Right kidney (tissue), 9 donors: ENCODE results near the gene CDA.
A peak's percentile ranks its signal among the peaks of the same experiment; 100 is the strongest.

Experiments used
- DNase-seq: peaks from one replicate; pipeline ENCODE4 v3.0.0-alpha.2; 2016
- long read RNA-seq, 8 donors: transcript quantifications; one replicate each; lab custom pipeline, GENCODE V29; 2026

Gene CDA
- long read RNA-seq, donor 1, transcript CDA-201 (4 exons, 963 nt), result major isoform, 7 of 8 reads
- long read RNA-seq, donor 1, partial matches to known transcripts, result 0 of 8 reads
- long read RNA-seq, donor 1, other reads (novel, unspliced or antisense), result 0 of 8 reads
- long read RNA-seq, donor 2, transcript CDA-201 (4 exons, 963 nt), result major isoform, 8 of 9 reads
- long read RNA-seq, donor 2, partial matches to known transcripts, result 0 of 9 reads
- long read RNA-seq, donor 2, other reads (novel, unspliced or antisense), result 0 of 9 reads
- long read RNA-seq, donor 3, partial matches to known transcripts, result 0 of 1 reads
- long read RNA-seq, donor 3, other reads (novel, unspliced or antisense), result 0 of 1 reads
- long read RNA-seq, donor 4, partial matches to known transcripts, result 0 of 3 reads
- long read RNA-seq, donor 4, other reads (novel, unspliced or antisense), result 0 of 3 reads
- long read RNA-seq, donor 5, transcript CDA-201 (4 exons, 963 nt), result major isoform, 6 of 8 reads
- long read RNA-seq, donor 5, partial matches to known transcripts, result 0 of 8 reads
- long read RNA-seq, donor 5, other reads (novel, unspliced or antisense), result 0 of 8 reads
- long read RNA-seq, donor 6, transcript CDA-201 (4 exons, 963 nt), result major isoform, 9 of 10 reads
- long read RNA-seq, donor 6, partial matches to known transcripts, result 0 of 10 reads
- long read RNA-seq, donor 6, other reads (novel, unspliced or antisense), result 0 of 10 reads
- long read RNA-seq, donor 7, transcript CDA-201 (4 exons, 963 nt), result major isoform, 6 of 10 reads
- long read RNA-seq, donor 7, partial matches to known transcripts, result 0 of 10 reads
- long read RNA-seq, donor 7, other reads (novel, unspliced or antisense), result 0 of 10 reads
- long read RNA-seq, donor 8, partial matches to known transcripts, result 253 of 259 reads
- long read RNA-seq, donor 8, other reads (novel, unspliced or antisense), result 0 of 259 reads

DNA sequence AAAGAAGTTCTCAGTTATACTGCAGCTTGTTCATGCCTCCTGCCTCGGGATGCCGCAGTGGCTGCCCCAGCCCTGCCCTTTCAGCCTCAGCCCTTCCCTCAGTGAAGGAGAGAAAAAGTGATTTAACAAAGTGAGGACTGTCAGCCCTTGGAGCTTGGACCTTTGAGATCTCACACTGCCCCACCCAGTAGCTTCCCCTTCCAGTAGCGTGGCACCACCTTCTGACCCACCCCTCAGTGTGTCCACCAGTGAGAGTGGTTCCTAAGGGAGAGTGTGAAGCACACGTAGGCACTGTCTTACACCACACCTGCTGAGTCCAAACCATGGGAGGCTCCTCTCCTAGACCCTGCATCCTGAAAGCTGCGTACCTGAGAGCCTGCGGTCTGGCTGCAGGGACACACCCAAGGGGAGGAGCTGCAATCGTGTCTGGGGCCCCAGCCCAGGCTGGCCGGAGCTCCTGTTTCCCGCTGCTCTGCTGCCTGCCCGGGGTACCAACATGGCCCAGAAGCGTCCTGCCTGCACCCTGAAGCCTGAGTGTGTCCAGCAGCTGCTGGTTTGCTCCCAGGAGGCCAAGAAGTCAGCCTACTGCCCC, at the start of gene CDA:
TSS of gene CDA (plus strand) at position 464 of the 592 bp plus-strand sequence. CDS start at position 497, 33 bp downstream.
- DNase-seq, result no peak

GRCh38 chr1:20540281-20540680, 48.6 kb upstream of the CDA start:
- DNase-seq, result no peak

GRCh38 chr1:20546637-20547036, 42.3 kb upstream of the CDA start:
- DNase-seq, result no peak

DNA sequence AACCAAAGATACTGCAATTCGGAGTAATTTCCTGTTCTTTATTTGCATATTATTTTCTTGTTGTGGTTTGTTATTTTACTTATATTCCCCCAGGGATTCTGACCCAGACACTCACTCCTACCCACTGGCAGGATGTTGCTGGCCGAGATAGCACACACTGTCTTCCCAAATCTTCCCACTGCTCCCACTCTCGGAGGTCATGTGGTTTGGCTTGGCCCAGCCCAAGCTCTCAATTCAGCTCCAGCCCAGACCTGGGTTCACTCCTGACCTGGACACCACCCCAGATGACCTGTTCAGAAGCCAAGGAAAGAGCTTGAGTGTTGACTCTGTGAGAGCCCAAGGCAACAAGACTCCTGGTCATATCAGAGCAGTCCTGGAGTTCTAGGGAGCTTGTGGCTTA, 37.7 kb upstream of the CDA start:
- DNase-seq, result no peak

- DNase-seq, result peak; percentile 80
Measured at GRCh38 chr1:20551945-20552727, 36.8 kb upstream of the CDA start, which contains the start of gene FAM43B. Gene FAM43B (plus strand): TSS chr1:20552573. CDS start chr1:20552974, 401 bp downstream.

DNA sequence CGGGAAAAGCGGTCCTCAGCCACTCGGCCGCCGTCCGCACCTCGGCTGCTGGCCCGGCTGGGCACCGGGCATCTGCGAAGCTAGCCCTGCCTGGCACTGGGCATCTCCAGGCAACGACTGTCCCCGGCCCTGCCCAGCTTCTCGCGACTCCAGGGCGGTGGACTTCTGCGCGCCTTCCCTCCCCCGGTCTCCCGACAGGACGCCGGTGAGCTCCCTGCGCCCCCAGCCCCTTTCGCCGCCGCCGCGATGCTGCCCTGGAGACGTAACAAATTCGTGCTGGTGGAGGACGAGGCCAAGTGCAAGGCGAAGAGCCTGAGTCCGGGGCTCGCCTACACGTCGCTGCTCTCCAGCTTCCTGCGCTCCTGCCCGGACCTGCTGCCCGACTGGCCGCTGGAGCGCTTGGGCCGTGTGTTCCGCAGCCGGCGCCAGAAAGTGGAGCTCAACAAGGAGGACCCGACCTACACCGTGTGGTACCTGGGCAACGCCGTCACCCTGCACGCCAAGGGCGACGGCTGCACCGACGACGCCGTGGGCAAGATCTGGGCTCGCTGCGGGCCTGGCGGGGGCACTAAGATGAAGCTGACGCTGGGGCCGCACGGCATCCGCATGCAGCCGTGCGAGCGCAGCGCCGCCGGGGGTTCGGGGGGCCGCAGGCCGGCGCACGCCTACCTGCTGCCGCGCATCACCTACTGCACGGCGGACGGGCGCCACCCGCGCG, 36.0 kb upstream of the CDA start:
- peak; percentile 81 for DNase-seq

GRCh38 chr1:20555025-20555757, 33.7 kb upstream of the CDA start:
- DNase-seq, result no peak

DNA sequence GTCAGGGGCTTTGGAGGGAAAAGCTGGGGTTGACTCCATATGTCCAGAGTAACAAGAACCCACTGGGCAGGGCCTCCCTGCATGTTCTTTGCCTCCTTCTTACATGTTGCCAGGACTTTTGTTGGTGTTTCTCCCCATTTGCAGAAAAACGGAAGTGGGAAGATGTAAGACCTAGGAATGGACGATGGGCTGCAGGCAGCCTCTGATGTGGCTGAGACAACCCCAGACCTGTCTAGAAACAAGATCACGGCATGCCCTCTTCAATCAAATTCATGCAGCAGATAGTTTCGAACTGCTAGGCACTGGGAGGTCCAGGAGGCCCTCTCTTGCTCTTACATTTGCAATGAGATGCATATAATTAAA, 33.2 kb upstream of the CDA start:
- no peak for DNase-seq

DNA sequence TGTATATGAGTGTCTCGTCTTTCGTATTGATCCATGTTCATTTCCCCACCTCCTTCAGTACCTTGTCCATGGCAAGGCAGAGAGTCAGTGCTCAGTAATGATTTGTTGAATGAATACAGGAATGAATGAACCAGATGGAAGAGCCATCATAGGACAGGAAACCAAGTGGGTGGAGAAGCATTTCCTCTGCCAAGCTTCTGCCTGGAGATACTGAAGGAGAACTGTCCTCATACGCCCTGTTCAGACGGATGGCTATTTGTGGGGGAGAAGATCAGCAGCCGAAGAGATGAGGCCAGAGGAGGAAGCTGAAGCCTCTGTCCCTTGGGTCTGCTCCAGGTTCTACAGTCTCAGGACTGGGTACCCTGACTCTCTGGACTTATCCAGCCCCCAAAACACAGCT, 30.7 kb upstream of the CDA start:
- DNase-seq, result no peak

DNA sequence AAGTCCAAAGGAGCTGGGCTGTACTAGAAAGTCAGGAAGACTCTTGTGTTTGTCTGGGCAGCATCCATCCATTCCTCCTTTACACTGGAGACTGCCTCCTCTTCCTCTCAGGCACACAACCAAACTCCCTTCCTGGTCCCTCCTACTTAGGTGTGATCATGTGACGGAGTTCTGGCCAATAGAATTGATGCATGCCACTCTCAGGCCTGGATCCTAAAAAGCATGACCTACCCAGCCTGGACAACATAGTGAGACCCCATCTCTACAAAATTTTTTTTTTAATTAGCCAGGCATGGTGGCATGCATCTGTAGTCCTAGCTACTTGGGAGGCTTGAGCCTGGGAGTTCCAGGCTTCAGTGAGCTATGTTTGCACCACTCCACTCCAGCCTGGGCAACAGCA, 27.9 kb upstream of the CDA start:
- DNase-seq, result no peak

GRCh38 chr1:20565234-20565633, 23.7 kb upstream of the CDA start:
- DNase-seq, result no peak

- no peak for DNase-seq
Measured at GRCh38 chr1:20569523-20570098, 19.3 kb upstream of the CDA start.

GRCh38 chr1:20571427-20571826, 17.5 kb upstream of the CDA start:
- DNase-seq, result no peak

- no peak for DNase-seq
Measured at GRCh38 chr1:20573987-20574386, 14.9 kb upstream of the CDA start.

DNA sequence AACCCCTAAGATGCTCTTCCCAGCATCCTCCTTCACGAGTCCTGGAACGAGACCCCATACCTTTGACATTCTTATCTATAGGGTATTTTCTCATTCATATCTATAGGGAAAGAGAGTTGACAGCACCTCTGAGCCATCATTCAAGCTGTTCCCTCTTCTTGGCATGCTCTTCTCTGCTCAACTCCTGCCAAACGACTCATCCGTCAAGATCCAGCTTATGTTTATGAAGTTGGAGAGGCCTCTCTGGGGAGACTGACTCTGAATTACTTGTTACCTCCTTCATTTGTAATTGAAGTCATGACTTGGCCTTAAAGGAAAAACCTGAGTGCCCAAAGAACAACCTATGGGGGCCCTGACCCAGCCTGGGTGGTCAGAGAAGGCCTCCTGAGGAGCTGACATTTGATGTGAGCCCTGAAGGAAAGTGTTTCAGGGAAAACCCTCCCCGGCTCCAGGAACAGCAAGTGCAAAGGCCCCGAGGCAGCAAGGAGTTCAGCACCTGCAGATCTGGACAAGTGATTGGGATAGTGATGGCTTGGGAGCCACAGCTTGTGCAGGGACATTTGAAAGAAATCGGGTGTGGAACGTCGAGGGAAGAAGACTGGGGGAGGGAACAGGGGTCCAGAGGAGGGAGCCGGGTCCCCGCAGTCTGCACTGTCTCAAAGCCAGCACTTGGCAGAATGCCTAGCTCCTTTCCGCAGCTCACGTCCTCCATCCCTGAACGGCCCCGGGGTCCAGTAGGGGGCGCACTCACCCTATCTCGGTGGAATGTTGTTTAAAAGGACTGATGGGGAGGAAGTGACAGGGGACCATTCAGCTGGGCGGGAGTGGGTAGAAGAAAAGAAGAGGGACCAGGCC, 14.0 kb upstream of the CDA start:
- peak; percentile 51 for DNase-seq

DNA sequence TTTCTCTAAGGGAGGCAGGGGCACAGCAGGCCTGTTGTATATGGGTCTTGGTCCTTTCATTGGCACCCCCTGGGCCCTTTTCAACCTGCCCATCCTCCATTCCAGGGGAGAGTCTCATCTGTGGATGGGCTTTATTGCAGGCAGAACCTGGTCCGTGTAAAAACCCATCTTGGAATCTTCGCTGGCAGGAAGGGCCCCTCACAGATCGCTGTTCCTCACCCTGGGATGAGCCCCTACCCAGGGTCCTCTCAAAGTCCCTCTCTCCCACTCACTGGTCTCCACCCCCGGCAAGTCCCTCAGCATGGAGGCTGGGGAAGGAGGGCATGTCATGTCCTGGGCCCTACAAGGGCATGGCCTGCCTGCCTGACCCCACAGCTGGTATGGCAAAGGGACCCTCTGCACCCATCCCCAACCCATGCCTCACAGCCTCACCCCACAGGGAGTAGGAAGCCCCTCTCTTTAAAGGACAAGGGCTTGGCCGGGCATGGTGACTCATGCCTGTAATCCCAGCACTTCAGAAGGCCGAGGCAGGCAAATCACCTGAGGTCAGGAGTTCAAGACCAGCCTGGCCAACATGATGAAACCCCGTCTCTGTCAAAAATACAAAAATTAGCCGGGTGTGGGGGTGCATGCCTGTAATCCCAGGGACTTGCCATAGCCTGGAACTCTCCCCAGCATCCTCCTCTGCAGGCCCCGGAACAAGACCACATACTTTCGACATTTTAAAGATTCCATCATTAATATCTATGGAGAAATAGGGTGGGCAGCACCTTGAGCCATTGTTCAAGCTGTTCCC, 13.2 kb upstream of the CDA start:
- DNase-seq, result no peak

DNA sequence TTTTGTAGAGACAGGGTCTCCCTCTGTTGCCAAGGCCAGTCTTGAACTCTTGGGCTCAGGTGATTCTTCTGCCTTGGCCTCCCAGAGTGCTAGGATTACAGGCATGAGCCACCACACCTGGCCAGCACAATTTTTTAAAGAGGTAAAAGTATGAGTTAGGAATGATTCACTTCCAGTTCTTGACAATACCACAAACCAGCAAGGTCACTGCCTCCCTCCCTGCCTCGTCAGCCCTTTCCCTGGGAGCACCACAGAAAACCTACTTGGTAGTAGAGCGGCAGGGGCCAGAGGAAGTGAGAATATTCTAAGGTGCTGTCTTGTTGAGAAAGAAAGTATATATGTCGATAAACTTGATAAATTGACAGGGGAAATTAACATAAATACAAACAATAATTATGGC, 10.8 kb upstream of the CDA start:
- no peak for DNase-seq

DNA sequence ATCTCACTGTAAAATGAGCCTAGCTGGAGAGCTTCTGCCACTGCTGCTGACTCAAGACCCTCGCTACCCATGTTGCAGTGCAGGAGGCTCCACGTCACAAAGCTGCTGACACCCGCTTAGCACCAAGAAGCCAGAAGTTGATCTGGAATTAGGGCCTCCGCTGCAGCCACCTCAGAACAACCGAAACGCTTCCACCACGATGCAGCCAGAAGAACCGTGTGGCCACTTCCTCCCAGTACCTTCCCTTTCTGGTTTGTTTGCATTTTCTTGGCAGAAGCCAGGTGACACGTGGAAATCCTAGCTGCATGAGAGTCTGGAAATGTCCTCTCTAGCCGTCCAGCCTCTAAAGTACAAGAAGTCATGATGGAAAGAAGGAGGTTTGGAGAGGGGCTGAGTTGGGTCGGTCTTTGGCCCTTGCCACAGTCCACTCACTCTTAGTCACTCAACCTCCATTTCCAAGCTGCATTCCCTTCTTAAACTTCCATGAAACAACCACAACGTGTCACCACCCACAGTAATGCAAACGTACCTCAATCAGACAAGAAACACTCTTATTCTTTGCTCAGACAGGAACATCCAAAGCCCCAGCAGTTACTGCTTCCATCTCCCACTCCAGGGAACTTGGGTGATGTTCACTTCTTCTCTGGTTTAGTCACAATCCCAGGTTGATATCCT, 10.0 kb upstream of the CDA start:
- no peak for DNase-seq
